22Rv1 (cell line): ENCODE measurements around the gene FAM241B.

Experiments
- H3K27ac ChIP-seq: fragments of 450-650 bp; 2 replicates; pipeline ENCODE4 v1.5.1; 2017
- ZFX ChIP-seq: fragments of 450-650 bp; IDR thresholded peaks from 2 replicates; pipeline ENCODE4 v1.6.1; 2017; ENCODE audit warnings: antibody characterized with exemption, borderline replicate concordance
- TF ChIP-seq, protein P1 (sequence below): fragments of 450-650 bp; IDR thresholded peaks from 2 replicates; pipeline ENCODE4 v1.5.1; 2017; ENCODE audit warnings: mild to moderate bottlenecking

FAM241B gene

DNA sequence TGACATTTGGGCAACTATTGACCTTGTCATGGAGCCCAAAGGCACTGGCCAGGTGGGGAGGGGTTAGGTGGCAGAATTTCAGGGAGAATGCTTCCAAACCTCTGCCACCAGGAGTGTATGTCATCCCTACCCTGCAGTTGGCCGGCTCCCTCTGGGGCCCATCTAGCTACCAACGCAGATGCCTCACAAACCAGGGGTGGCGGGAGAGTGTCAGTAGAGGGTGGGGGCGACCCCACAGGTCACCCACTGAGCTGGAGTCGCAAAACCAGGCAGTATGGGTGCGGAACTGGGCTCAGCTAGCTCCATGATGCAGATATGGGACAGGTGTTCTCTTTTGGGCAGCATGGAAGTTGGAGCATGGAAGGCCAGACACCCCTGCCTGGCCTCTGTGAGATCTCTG lies 51.4 kb downstream of the FAM241B start:
- H3K27ac ChIP-seq: no peak overlapping the region
- TF ChIP-seq, protein P1, sequence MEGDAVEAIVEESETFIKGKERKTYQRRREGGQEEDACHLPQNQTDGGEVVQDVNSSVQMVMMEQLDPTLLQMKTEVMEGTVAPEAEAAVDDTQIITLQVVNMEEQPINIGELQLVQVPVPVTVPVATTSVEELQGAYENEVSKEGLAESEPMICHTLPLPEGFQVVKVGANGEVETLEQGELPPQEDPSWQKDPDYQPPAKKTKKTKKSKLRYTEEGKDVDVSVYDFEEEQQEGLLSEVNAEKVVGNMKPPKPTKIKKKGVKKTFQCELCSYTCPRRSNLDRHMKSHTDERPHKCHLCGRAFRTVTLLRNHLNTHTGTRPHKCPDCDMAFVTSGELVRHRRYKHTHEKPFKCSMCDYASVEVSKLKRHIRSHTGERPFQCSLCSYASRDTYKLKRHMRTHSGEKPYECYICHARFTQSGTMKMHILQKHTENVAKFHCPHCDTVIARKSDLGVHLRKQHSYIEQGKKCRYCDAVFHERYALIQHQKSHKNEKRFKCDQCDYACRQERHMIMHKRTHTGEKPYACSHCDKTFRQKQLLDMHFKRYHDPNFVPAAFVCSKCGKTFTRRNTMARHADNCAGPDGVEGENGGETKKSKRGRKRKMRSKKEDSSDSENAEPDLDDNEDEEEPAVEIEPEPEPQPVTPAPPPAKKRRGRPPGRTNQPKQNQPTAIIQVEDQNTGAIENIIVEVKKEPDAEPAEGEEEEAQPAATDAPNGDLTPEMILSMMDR: no peak
- no peak for TF ChIP-seq ZFX

DNA sequence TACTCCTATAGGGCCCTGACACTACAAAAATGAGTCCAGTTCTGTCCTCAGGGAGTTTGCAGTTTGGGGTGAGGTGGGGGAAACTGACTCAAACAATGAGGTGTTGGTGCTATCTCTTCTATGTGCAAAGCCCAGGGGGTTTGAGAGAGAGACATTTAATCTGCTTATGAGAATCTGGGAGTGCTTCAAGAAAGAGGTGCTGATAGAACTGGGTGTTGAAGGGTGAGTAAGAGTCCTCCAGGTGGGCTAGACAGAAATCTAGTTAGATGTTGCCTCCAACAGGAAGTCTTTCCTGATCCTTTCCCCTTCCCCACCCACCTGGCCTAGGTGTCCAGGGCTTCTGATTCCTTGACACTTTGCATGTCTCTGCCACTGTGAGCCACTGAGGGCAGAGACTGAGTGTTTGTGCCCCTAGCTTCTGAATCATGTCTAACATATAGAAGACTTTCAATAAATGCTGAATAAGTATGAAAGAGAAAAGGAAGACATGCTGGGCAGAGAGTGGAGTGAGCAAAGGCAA lies 53.0 kb downstream of the FAM241B start:
- no peak for TF ChIP-seq ZFX
- TF ChIP-seq, protein P1: no peak
- no peak overlapping the region for H3K27ac ChIP-seq
